HCT116 (cell line): ENCODE measurements around the gene BABAM2. TPM values are rescaled to one million over a fixed set of nuclear protein-coding genes. Genes with fewer than 3 reads are reported as not detected.

ENCODE experiments used
- ATAC-seq: fragments of 200-7000 bp; cut with Tn5 transposase; 2 replicates; pipeline ENCODE4 v1.9.1; 2020; ENCODE audit warnings: mild to moderate bottlenecking, moderate library complexity
- BruUV-seq: library from RNA; stranded (reverse); fragments of 400-500 nt; replicated peaks from 2 replicates; lab custom pipeline; 2021; lab: Mats Ljungman, UMichigan
- CTCF ChIA-PET: fragments of 300-600 bp; sonication (Branson Sonifier 250); formaldehyde crosslinking; loops from one replicate; lab custom pipeline; 2021; ENCODE audit warnings: antibody characterized with exemption; lab: Charles Lee
- POLR2A ChIA-PET: fragments of 300-600, 350-600 bp; sonication (Branson Sonifier 250); formaldehyde crosslinking; loops from one replicate; lab custom pipeline; 2021; ENCODE audit warnings: antibody characterized with exemption; lab: Charles Lee
- RAD21 ChIA-PET, 2 experiments: fragments of 300-600 bp; sonication (Branson Sonifier 250); formaldehyde crosslinking; loops; one replicate each; lab custom pipeline; 2023; ENCODE audit warnings: low total read pairs in 2 of 2; ENCODE audit not compliant: uncharacterized antibody in 2 of 2, unreplicated experiment in 2 of 2, low non-redundant PET in 1 of 2; lab: Charles Lee
- DNase-seq: peaks from one replicate; pipeline ENCODE4 v3.0.0-alpha.2; 2010; ENCODE audit warnings: low read depth, low spot score
- H2AFZ ChIP-seq: fragments of 200-600 bp; shearing (Covaris generic), sonication (generic); 2 replicates; pipeline ENCODE4 v1.6.1; 2017; ENCODE audit warnings: low read depth, mixed run types, mixed read lengths, antibody characterized with exemption, low read length; ENCODE audit not compliant: poor library complexity, severe bottlenecking
- H3K27ac ChIP-seq: 2 replicates; pipeline ENCODE4 v1.5.1; 2012; ENCODE audit warnings: low read depth, low read length
- H3K27me3 ChIP-seq: fragments of 200-600 bp; sonication (generic); 2 replicates; pipeline ENCODE4 v1.6.1; 2016; ENCODE audit warnings: mixed run types, low read length, mixed read lengths; ENCODE audit not compliant: insufficient read depth
- H3K36me3 ChIP-seq, 2 experiments: fragments of 200-500 bp in 1 of 2; fragments of 200-600 bp in 1 of 2; sonication (Bioruptor generic) in 1 of 2; sonication (generic) in 1 of 2; 2 replicates each; pipeline versions ENCODE4 v1.5.1 to v1.6.1; 2014 to 2016; ENCODE audit warnings: low read length in 2 of 2, inconsistent platforms in 1 of 2, mixed read lengths in 1 of 2, mixed run types in 1 of 2; ENCODE audit not compliant: insufficient read depth in 2 of 2, control insufficient read depth in 1 of 2
- H3K4me1 ChIP-seq, 2 experiments: fragments of 200-600 bp in 1 of 2; sonication (generic) in 1 of 2; 2 replicates each; pipeline versions ENCODE4 v1.5.1 to v1.6.1; 2012 to 2017; ENCODE audit warnings: low read length in 2 of 2, inconsistent platforms in 1 of 2, mild to moderate bottlenecking in 1 of 2, mixed read lengths in 1 of 2, mixed run types in 1 of 2, moderate library complexity in 1 of 2; ENCODE audit not compliant: insufficient read depth in 2 of 2, control insufficient read depth in 1 of 2
- H3K4me2 ChIP-seq: fragments of 200-600 bp; sonication (generic); 2 replicates; pipeline ENCODE4 v1.6.1; 2017; ENCODE audit warnings: mixed run types, low read length, mixed read lengths
- H3K4me3 ChIP-seq, 2 experiments: fragments of 200-600 bp in 1 of 2; sonication (generic) in 1 of 2; replicated peaks in 1 of 2; 2 replicates each; pipeline ENCODE4 v1.5.1; 2011 to 2016; ENCODE audit warnings: low read length in 2 of 2, control low read depth in 1 of 2, low read depth in 1 of 2, mild to moderate bottlenecking in 1 of 2, mixed read lengths in 1 of 2, mixed run types in 1 of 2
- H3K79me2 ChIP-seq: fragments of 200-600 bp; sonication (generic); 2 replicates; pipeline ENCODE4 v1.6.1; 2017; ENCODE audit warnings: mild to moderate bottlenecking, mixed run types, low read length, moderate library complexity, mixed read lengths; ENCODE audit not compliant: insufficient read depth
- H3K9ac ChIP-seq: fragments of 200-600 bp; sonication (generic); 2 replicates; pipeline ENCODE4 v1.6.1; 2016; ENCODE audit warnings: low read length, mixed read lengths
- H3K9me2 ChIP-seq: fragments of 200-600 bp; sonication (generic), shearing (Covaris generic); 2 replicates; pipeline ENCODE4 v1.6.1; 2017; ENCODE audit warnings: mixed run types, mild to moderate bottlenecking, moderate library complexity; ENCODE audit not compliant: insufficient read depth
- H3K9me3 ChIP-seq, 2 experiments: fragments of 200-500 bp in 1 of 2; fragments of 200-600 bp in 1 of 2; sonication (Bioruptor generic) in 1 of 2; sonication (generic) in 1 of 2; 2 replicates each; pipeline ENCODE4 v1.6.1; 2014 to 2017; ENCODE audit warnings: low read length in 2 of 2, mixed read lengths in 2 of 2, inconsistent platforms in 1 of 2, low read depth in 1 of 2, mild to moderate bottlenecking in 1 of 2, mixed run types in 1 of 2, moderate library complexity in 1 of 2; ENCODE audit not compliant: control insufficient read depth in 1 of 2, insufficient read depth in 1 of 2
- H4K20me1 ChIP-seq: fragments of 200-600 bp; sonication (generic), shearing (Covaris generic); 2 replicates; pipeline ENCODE4 v1.6.1; 2017; ENCODE audit warnings: mixed run types, mild to moderate bottlenecking, moderate library complexity; ENCODE audit not compliant: insufficient read depth
- CBX3 ChIP-seq: IDR thresholded peaks from 2 replicates; pipeline ENCODE4 v1.6.1; 2012; ENCODE audit warnings: low read depth
- CEBPB ChIP-seq: IDR thresholded peaks from 2 replicates; pipeline ENCODE4 v1.6.1; 2012; ENCODE audit warnings: low read depth
- EGR1 ChIP-seq: IDR thresholded peaks from 2 replicates; pipeline ENCODE4 v1.6.1; 2012; ENCODE audit warnings: low read depth
- ELF1 ChIP-seq: IDR thresholded peaks from 2 replicates; pipeline ENCODE4 v1.6.1; 2012; ENCODE audit warnings: low read depth, borderline replicate concordance
- EZH2 ChIP-seq: fragments of 200-600 bp; sonication (generic); IDR thresholded peaks from 2 replicates; pipeline ENCODE4 v1.6.1; 2017; ENCODE audit warnings: antibody characterized with exemption, mixed run types
- FOSL1 ChIP-seq: IDR thresholded peaks from 2 replicates; pipeline ENCODE4 v1.6.1; 2012; ENCODE audit warnings: low read depth
- JUND ChIP-seq: IDR thresholded peaks from 2 replicates; pipeline ENCODE4 v1.6.1; 2012
- SIN3A ChIP-seq: IDR thresholded peaks from 2 replicates; pipeline ENCODE4 v1.6.1; 2012; ENCODE audit warnings: low read depth
- SRF ChIP-seq: IDR thresholded peaks from 2 replicates; pipeline ENCODE4 v1.6.1; 2012; ENCODE audit warnings: low read depth
- TCF7L2 ChIP-seq: IDR thresholded peaks from 2 replicates; pipeline ENCODE4 v1.7.0; 2011; ENCODE audit warnings: borderline replicate concordance, inconsistent platforms; ENCODE audit not compliant: insufficient read depth, insufficient read length; ENCODE audit errors: extremely low read depth
- YY1 ChIP-seq: IDR thresholded peaks from 2 replicates; pipeline ENCODE4 v1.6.1; 2011; ENCODE audit warnings: low read length, low read depth, moderate library complexity, mild to moderate bottlenecking; ENCODE audit not compliant: insufficient replicate concordance; ENCODE audit errors: extremely low read depth
- ZNF274 ChIP-seq: fragments of 200-500 bp; sonication (Bioruptor generic); IDR thresholded peaks from 2 replicates; pipeline ENCODE4 v1.6.1; 2014; ENCODE audit warnings: mild to moderate bottlenecking, low read depth, low read length, inconsistent platforms
- intact Hi-C: fragments of 100-400 bp; cut with micrococcal nuclease; formaldehyde crosslinking; loops from 2 replicates; pipeline ENCODE4 v1.10.0; 2022
- total RNA-seq: library from RNA; stranded (reverse); gene quantifications from one replicate; pipeline ENCODE4 v1.2.1, GENCODE V29; 2021; ENCODE audit not compliant: unreplicated experiment
- TF ChIP-seq, protein P1 (sequence below), 3 experiments: fragments of 200-600 bp in 1 of 3; sonication (generic) in 1 of 3; IDR thresholded peaks in 2 of 3; conservative IDR thresholded peaks in 1 of 3; 2 replicates each; pipeline ENCODE4 v1.5.1; 2012 to 2017; ENCODE audit warnings: low read depth in 2 of 3, low read length in 2 of 3, antibody characterized with exemption in 1 of 3, borderline replicate concordance in 1 of 3, control low read depth in 1 of 3, mild to moderate bottlenecking in 1 of 3, mixed read lengths in 1 of 3, mixed run types in 1 of 3, moderate library complexity in 1 of 3; ENCODE audit not compliant: insufficient read depth in 1 of 3
- TF ChIP-seq, protein P2 (sequence below): IDR thresholded peaks from 2 replicates; pipeline ENCODE4 v1.6.1; 2012

Gene BABAM2
- total RNA-seq, 1 experiment from 2014 or later: 23.8 TPM

DNA sequence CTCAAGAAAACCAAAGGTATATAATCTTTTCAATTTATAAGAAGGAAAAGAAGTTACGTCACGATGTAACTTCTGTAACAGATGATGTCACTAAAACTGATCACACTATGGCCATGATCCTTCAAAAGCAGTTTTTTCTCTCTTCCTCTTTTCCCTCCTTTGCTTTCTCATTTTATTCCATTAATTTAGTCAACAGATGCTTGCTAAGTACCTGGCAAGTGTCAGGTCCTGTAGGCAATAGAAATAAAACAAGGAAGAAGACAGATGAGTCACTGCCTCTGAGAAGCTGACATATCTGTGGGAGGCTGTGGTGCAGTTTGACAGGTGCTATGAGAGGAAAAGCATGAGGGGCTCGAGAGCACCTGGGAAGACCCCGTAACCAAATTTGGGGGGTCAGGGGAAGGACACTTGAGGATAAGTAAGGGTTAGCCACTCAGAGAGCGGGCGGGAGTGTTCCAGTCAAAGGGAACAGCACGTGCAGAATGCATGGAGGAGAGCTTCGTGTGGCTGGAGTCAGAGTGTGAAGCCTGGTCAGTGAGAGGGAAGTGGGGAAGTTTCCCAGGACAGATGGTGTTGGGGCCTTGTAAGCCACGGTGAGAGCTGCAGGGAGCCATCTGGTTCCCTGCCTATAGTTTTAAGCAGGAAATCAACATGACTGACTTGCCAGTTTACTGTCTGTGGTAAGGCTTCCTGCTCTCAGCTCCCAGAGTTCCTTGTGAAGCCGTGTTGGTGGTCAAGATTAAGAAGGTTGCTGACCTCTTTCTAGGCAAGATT lies 303.3 kb downstream of the BABAM2 start:
- CTCF ChIA-PET: no interaction called here
- no TSS peak for BruUV-seq
- no peak for DNase-seq

DNA sequence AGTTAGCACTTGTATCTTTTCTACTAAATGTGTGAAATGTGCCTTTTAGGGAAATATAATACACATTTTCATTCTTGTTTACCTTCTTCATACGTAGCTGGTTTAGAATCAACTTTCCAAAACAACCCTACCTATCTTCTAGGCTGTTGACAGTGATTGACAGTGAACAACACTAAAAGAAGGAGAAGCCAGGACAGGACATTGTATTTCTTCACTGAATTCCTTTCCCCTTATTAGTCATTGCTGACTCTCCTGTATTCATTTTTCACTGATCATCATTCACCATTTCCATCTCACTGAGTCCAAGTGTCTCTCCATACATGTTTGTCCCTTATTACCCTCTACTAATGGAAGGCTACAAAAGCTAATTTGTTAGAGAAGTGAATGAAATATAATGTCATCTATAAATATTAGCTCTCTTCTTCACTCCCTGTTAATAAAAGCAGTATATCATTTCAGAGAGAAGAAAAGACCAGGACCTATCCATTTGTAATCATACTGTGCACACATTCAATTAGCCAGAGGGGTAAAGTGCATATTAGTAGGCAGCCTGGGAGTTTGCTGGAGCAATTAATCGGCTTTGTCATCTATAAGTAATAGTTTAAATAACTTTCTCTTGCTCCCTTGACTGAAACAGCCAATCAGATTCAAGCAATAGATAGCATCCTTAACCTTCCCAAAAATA lies 309.6 kb downstream of the BABAM2 start:
- ChIA-PET CTCF (no interaction called here), POLR2A (no interaction called here), RAD21 (no interaction called here)
- H3K9ac ChIP-seq: no peak overlapping the region
- BruUV-seq: no TSS peak
- no peaks in the 10 kb centered on the region for H3K79me2 ChIP-seq
- H4K20me1 ChIP-seq: no peaks in the 10 kb centered on the region
- no peak overlapping the region for H2AFZ ChIP-seq
- no peaks in the 10 kb centered on the region for H3K36me3 ChIP-seq
- ATAC-seq: no peak
- no peaks in the 10 kb centered on the region for H3K9me2 ChIP-seq
- no peaks in the 10 kb centered on the region for H3K4me1 ChIP-seq
- no peak overlapping the region for H3K4me3 ChIP-seq
- intact Hi-C loops: no loop called here
- no peak for DNase-seq
- no peaks in the 10 kb centered on the region for H3K9me3 ChIP-seq
- H3K27ac ChIP-seq: no peak overlapping the region
- no peak overlapping the region for H3K4me2 ChIP-seq
- no peaks in the 10 kb centered on the region for H3K27me3 ChIP-seq
- no peak for TF ChIP-seq EGR1
- TF ChIP-seq CBX3: no peak
- TF ChIP-seq SIN3A: no peak
- TF ChIP-seq FOSL1: no peak
- TF ChIP-seq CEBPB: no peak
- no peak for TF ChIP-seq JUND
- TF ChIP-seq SRF: no peak
- TF ChIP-seq, protein P1, sequence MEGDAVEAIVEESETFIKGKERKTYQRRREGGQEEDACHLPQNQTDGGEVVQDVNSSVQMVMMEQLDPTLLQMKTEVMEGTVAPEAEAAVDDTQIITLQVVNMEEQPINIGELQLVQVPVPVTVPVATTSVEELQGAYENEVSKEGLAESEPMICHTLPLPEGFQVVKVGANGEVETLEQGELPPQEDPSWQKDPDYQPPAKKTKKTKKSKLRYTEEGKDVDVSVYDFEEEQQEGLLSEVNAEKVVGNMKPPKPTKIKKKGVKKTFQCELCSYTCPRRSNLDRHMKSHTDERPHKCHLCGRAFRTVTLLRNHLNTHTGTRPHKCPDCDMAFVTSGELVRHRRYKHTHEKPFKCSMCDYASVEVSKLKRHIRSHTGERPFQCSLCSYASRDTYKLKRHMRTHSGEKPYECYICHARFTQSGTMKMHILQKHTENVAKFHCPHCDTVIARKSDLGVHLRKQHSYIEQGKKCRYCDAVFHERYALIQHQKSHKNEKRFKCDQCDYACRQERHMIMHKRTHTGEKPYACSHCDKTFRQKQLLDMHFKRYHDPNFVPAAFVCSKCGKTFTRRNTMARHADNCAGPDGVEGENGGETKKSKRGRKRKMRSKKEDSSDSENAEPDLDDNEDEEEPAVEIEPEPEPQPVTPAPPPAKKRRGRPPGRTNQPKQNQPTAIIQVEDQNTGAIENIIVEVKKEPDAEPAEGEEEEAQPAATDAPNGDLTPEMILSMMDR (IDR thresholded peaks at IDR 0.05 in 2 of 3, conservative IDR thresholded peaks at IDR 0.05 in 1 of 3; ENCODE audit: borderline replicate concordance in 1 of 3, insufficient read depth in 1 of 3, low read depth in 2 of 3, low read length in 2 of 3): no peak
- TF ChIP-seq YY1: no peak
- no peak for TF ChIP-seq EZH2
- TF ChIP-seq ELF1: no peak
- TF ChIP-seq, protein P2, sequence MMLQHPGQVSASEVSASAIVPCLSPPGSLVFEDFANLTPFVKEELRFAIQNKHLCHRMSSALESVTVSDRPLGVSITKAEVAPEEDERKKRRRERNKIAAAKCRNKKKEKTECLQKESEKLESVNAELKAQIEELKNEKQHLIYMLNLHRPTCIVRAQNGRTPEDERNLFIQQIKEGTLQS: no peak
- TF ChIP-seq ZNF274: no peak

More for the DNA sequence above, 303.3 kb downstream of the BABAM2 start:
- Histone ChIP-seq H3K4me2 (no peak overlapping the region), H3K9ac (no peak overlapping the region), H3K9me3 (no peaks in the 10 kb centered on the region), H3K79me2 (no peaks in the 10 kb centered on the region), H2AFZ (no peak overlapping the region), H3K9me2 (no peaks in the 10 kb centered on the region), H3K4me1 (no peaks in the 10 kb centered on the region), H3K27ac (no peak overlapping the region), H3K4me3 (no peak overlapping the region), H3K36me3 (no peaks in the 10 kb centered on the region), H4K20me1 (no peaks in the 10 kb centered on the region), H3K27me3 (no peaks in the 10 kb centered on the region)
- no peak for ATAC-seq
- POLR2A ChIA-PET: no interaction called here
- intact Hi-C loops: no loop called here
- TF ChIP-seq CBX3 (no peak), JUND (no peak), SIN3A (no peak), ZNF274 (no peak), TCF7L2 (no peak), FOSL1 (no peak)
- RAD21 ChIA-PET: no interaction called here
